ENCODE measurements around the gene IL12B. TPM values are rescaled to one million over a fixed set of nuclear protein-coding genes. Genes with fewer than 3 reads are reported as not detected.

Gene IL12B
- total and polyA plus RNA-seq, 4 donors = not detected

DNA sequence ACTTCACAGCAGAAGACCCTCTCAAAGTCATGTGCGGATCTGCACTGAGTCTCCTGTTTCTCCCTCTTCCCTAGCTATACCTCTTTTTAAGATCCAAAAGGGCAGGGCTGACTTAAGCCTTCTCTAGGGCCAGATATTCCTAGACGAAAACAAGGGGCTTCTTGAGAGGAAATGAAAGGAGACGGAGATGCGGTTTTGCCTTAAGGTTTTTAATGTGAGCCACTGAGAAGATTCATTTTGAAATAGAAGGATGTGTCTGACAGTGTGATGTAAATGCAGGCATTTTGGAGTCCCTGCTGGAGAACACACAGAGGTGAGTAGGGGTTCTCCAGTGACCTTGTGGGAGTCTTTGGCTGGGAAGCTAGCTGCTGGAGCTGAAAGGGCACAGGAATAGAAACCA, 15.6 kb upstream of the IL12B start:
- Histone ChIP-seq H3K4me3 (ENCODE audit: low read depth in 1 of 3, low read length in 3 of 3) (no peak overlapping the region), H3K4me1 (ENCODE audit: control insufficient read depth in 4 of 4, insufficient read depth in 4 of 4, low read length in 3 of 4) (no peaks in the 10 kb centered on the region), H3K27me3 (ENCODE audit: control insufficient read depth in 4 of 4, insufficient read depth in 4 of 4, low read length in 3 of 4) (no peaks in the 10 kb centered on the region), H3K9ac (ENCODE audit: low read depth in 1 of 2, low read length in 2 of 2) (no peak overlapping the region), H3K36me3 (ENCODE audit: control insufficient read depth in 4 of 4, insufficient read depth in 3 of 4, low read depth in 1 of 4, low read length in 3 of 4) (no peaks in the 10 kb centered on the region), H3K27ac (ENCODE audit: low read depth in 1 of 2, low read length in 2 of 2) (no peak overlapping the region), H3K9me3 (ENCODE audit: control insufficient read depth in 4 of 4, low read length in 3 of 4) (peaks cover 0 to 3% (median 0%) of the 10 kb centered on the region in 4 donors)
- no peak for DNase-seq (ENCODE audit: low spot score)
- WGBS = 86% methylated on average over 4 of the region's 4 CpGs
- no peak for TF ChIP-seq NR2F2 (IDR thresholded peaks at IDR 0.05)
- no peak for TF ChIP-seq YY1 (IDR thresholded peaks at IDR 0.05)
- TF ChIP-seq, protein P1, sequence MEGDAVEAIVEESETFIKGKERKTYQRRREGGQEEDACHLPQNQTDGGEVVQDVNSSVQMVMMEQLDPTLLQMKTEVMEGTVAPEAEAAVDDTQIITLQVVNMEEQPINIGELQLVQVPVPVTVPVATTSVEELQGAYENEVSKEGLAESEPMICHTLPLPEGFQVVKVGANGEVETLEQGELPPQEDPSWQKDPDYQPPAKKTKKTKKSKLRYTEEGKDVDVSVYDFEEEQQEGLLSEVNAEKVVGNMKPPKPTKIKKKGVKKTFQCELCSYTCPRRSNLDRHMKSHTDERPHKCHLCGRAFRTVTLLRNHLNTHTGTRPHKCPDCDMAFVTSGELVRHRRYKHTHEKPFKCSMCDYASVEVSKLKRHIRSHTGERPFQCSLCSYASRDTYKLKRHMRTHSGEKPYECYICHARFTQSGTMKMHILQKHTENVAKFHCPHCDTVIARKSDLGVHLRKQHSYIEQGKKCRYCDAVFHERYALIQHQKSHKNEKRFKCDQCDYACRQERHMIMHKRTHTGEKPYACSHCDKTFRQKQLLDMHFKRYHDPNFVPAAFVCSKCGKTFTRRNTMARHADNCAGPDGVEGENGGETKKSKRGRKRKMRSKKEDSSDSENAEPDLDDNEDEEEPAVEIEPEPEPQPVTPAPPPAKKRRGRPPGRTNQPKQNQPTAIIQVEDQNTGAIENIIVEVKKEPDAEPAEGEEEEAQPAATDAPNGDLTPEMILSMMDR (IDR thresholded peaks at IDR 0.05; ENCODE audit: low read depth, low read length, missing input control) = no peak
- no peak for TF ChIP-seq RXRA (IDR thresholded peaks at IDR 0.05)
- no peak for TF ChIP-seq GABPA (IDR thresholded peaks at IDR 0.05 in 1 of 2, conservative IDR thresholded peaks at IDR 0.05 in 1 of 2)
- TF ChIP-seq JUND (IDR thresholded peaks at IDR 0.05) = no peak
- no peak for TF ChIP-seq TAF1 (conservative IDR thresholded peaks at IDR 0.05)
- TF ChIP-seq, protein P2, sequence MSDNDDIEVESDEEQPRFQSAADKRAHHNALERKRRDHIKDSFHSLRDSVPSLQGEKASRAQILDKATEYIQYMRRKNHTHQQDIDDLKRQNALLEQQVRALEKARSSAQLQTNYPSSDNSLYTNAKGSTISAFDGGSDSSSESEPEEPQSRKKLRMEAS (IDR thresholded peaks at IDR 0.05) = no peak
- TF ChIP-seq, protein P3, sequence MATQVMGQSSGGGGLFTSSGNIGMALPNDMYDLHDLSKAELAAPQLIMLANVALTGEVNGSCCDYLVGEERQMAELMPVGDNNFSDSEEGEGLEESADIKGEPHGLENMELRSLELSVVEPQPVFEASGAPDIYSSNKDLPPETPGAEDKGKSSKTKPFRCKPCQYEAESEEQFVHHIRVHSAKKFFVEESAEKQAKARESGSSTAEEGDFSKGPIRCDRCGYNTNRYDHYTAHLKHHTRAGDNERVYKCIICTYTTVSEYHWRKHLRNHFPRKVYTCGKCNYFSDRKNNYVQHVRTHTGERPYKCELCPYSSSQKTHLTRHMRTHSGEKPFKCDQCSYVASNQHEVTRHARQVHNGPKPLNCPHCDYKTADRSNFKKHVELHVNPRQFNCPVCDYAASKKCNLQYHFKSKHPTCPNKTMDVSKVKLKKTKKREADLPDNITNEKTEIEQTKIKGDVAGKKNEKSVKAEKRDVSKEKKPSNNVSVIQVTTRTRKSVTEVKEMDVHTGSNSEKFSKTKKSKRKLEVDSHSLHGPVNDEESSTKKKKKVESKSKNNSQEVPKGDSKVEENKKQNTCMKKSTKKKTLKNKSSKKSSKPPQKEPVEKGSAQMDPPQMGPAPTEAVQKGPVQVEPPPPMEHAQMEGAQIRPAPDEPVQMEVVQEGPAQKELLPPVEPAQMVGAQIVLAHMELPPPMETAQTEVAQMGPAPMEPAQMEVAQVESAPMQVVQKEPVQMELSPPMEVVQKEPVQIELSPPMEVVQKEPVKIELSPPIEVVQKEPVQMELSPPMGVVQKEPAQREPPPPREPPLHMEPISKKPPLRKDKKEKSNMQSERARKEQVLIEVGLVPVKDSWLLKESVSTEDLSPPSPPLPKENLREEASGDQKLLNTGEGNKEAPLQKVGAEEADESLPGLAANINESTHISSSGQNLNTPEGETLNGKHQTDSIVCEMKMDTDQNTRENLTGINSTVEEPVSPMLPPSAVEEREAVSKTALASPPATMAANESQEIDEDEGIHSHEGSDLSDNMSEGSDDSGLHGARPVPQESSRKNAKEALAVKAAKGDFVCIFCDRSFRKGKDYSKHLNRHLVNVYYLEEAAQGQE (IDR thresholded peaks at IDR 0.05) = no peak
- TF ChIP-seq FOXA2 (IDR thresholded peaks at IDR 0.05) = no peak
- no peak for TF ChIP-seq FOXA1 (IDR thresholded peaks at IDR 0.05)
- TF ChIP-seq HNF4A (conservative IDR thresholded peaks at IDR 0.05) = no peak

DNA sequence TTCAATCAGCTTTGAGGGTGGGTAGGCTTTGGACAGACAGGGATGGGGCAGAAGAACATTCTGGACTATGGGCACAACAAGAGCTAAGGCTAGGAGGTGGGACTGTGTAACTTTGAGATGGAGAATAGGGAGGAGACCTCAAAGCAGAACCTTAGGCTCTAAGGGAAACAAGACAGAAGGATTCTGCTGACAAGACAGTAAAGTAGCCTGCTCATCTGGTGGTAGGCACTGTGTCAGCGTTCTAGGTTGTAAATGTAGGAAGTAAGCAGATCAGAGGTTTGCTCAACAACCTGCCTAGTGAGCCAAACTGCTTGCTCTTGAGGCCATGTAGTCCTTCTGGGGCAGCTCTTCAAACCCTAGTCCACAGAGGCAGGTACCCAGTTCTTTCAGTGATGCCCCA, 15.0 kb upstream of the IL12B start:
- H3K27ac ChIP-seq (ENCODE audit: low read depth in 1 of 2, low read length in 2 of 2) = no peak overlapping the region
- DNase-seq (ENCODE audit: low spot score) = no peak
- H3K4me3 ChIP-seq (ENCODE audit: low read depth in 1 of 3, low read length in 3 of 3) = no peak overlapping the region
- H3K4me1 ChIP-seq (ENCODE audit: control insufficient read depth in 4 of 4, insufficient read depth in 4 of 4, low read length in 3 of 4) = no peaks in the 10 kb centered on the region
- no peaks in the 10 kb centered on the region for H3K36me3 ChIP-seq (ENCODE audit: control insufficient read depth in 4 of 4, insufficient read depth in 3 of 4, low read depth in 1 of 4, low read length in 3 of 4)
- H3K9ac ChIP-seq (ENCODE audit: low read depth in 1 of 2, low read length in 2 of 2) = no peak overlapping the region
- H3K9me3 ChIP-seq (ENCODE audit: control insufficient read depth in 4 of 4, low read length in 3 of 4) = peaks cover 0 to 3% (median 0%) of the 10 kb centered on the region in 4 donors
- 0% methylated on average over 1 of the region's 1 CpG for WGBS
- no peaks in the 10 kb centered on the region for H3K27me3 ChIP-seq (ENCODE audit: control insufficient read depth in 4 of 4, insufficient read depth in 4 of 4, low read length in 3 of 4)
- TF ChIP-seq HNF4G (IDR thresholded peaks at IDR 0.05) (no peak), SP1 (IDR thresholded peaks at IDR 0.05) (no peak), JUND (IDR thresholded peaks at IDR 0.05) (no peak), EGR1 (IDR thresholded peaks at IDR 0.05; ENCODE audit: low read depth in 2 of 2) (no peak), GABPA (IDR thresholded peaks at IDR 0.05 in 1 of 2, conservative IDR thresholded peaks at IDR 0.05 in 1 of 2) (no peak), NR2F2 (IDR thresholded peaks at IDR 0.05) (no peak), RAD21 (IDR thresholded peaks at IDR 0.05) (no peak), ZBTB33 (IDR thresholded peaks at IDR 0.05) (no peak), YY1 (IDR thresholded peaks at IDR 0.05) (no peak), RXRA (IDR thresholded peaks at IDR 0.05) (no peak), FOXA1 (IDR thresholded peaks at IDR 0.05) (no peak), HNF4A (conservative IDR thresholded peaks at IDR 0.05) (no peak), FOXA2 (IDR thresholded peaks at IDR 0.05) (no peak)
- TF ChIP-seq, protein P2 (IDR thresholded peaks at IDR 0.05) = no peak
- TF ChIP-seq, protein P3 (IDR thresholded peaks at IDR 0.05) = no peak
- TF ChIP-seq, protein P1 (IDR thresholded peaks at IDR 0.05; ENCODE audit: low read depth, low read length, missing input control) = no peak

Measured in liver (tissue), 9 donors.